ENCODE results near the gene TBC1D22A.

Gene TBC1D22A

DNA sequence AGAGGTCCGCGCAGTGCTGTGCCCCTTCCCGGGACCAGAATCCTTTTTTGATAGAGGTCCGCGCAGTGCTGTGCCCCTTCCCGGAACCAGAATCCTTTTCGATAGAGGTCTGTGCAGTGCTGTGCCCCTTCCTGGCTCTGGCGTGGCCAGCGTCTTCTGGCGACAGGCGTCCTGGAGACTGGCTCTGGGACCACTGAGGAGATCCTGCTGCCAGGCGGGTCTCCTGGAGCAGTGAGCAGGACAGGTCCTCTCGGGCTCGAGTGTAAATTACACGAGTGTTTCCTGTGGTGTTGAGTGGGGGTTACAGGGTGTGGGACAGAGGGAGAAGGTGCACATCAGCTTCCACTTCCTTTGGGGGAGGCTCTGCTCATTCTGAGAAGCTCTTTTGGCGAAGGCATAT, 98.1 kb downstream of the TBC1D22A start:
- no peak for DNase-seq (ENCODE audit: low read depth)

GRCh38 chr22:46861468-46862367, 99.3 kb downstream of the TBC1D22A start:
- no peak for DNase-seq (ENCODE audit: low read depth)

DNA sequence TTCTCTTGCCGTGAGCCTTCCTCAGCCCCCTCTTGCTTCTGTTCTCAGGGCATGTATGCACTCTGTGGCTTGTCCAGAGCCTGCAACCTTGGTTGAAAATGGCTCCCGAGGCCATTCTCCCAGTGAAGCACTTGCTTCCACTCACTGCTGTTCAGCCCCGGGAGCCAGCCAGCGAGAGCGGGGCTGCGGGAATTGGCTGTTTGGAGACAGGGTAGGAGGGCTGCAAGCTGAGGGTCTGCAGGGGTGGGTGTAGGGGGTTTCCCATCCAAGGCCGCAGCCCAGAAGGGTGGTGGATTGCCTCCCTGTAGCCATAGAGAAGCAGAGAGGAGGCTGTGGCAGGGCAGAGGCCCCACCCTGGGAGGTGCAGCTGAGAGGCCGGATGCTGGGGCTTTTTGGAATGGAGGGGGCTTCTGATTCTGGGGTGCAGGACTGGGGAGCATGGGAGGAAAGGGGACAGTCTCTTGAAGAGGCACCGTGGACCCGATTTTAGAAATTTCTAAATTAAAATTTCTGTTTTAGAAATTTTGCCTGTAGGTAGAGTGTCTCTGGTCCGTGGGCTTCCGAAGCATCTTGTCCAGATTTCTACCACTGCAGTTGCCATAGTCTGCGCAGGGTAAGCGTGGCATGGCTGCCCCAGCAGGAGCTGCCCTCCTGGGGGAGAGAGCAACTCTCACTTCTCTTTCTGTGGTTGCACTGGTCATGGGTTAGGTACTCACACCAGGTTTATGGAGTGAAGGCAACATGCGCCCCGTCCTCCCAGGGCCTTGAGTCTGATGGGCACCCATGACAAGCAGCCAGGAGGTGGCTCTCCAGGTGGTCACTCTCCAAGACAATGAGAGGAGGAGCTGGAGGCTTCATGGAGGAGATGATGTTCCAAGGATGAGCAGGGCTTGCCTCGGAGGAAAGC, 100.2 kb downstream of the TBC1D22A start:
- DNase-seq (ENCODE audit: low read depth) = no peak

DNA sequence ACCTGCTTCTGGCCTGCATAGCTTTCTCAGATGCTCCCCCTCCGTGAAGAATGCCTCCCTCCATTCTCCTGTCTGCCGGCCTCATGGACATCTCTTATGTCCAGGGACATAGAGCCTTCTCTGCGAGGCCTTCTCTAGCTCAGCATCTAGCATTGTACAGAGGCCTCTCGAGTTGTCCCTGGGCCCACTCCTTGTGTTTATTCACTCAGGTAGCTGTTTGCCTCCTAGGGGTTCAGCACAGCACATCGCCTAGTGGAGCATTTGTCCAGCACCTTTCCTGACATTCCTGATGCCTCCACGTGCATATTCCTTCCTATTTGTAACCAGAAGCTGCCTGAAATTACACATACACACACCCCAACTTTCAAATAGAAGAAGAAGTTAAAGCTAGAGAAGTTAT, 101.3 kb downstream of the TBC1D22A start:
- DNase-seq (ENCODE audit: low read depth) = no peak

GRCh38 chr22:46864314-46865051, 102.0 kb downstream of the TBC1D22A start:
- no peak for DNase-seq (ENCODE audit: low read depth)

- DNase-seq (ENCODE audit: low read depth) = no peak
Observed at GRCh38 chr22:46865052-46865434, 102.6 kb downstream of the TBC1D22A start.

DNA sequence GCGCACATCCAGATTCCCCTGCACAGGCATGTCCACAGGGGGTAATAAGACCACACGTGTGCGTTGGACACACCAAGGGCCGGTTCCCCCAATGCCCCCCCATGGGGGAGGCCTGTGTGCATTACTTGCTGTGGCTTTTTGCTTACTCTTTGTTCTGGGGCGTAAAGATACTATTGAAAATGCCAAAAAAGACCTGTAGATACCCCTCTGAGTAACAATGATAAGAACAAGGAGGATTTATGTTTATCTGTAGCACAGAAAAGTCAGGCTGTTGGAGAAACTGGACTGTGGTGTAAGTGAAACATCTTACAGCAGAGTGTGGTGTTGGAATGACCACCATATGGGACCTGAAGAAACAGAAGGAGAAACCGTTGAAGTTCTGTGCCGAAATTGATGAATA, 103.2 kb downstream of the TBC1D22A start:
- DNase-seq (ENCODE audit: low read depth) = no peak

- peak; percentile 61 for DNase-seq (ENCODE audit: low read depth)
Observed at GRCh38 chr22:46866591-46866990, 104.1 kb downstream of the TBC1D22A start.

- DNase-seq (ENCODE audit: low read depth) = no peak
Observed at GRCh38 chr22:46867106-46867505, 104.7 kb downstream of the TBC1D22A start.

DNA sequence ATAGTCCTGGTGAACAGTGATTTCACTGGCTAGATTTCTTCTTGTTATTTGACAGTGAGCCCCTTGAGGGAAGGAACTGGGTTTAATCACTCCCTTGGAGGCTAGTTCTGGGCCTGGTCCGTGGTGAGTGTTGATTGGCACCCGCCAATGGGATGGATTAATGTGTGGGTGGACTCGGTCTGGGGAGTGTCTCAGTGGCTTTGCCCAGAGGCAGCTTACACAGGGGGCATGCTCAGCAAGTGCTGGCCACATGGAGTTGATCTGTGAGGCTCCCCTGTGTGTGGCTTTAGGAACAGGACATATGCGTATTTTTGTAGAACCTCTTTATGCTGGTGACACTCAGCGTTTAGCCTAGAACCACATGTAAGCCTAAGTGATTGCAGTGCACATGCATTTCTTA, 106.9 kb downstream of the TBC1D22A start:
- DNase-seq (ENCODE audit: low read depth) = no peak

- no peak for DNase-seq (ENCODE audit: low read depth)
Observed at GRCh38 chr22:46869831-46870441, 107.5 kb downstream of the TBC1D22A start.

GRCh38 chr22:46871826-46872225, 109.4 kb downstream of the TBC1D22A start:
- no peak for DNase-seq (ENCODE audit: low read depth)

DNA sequence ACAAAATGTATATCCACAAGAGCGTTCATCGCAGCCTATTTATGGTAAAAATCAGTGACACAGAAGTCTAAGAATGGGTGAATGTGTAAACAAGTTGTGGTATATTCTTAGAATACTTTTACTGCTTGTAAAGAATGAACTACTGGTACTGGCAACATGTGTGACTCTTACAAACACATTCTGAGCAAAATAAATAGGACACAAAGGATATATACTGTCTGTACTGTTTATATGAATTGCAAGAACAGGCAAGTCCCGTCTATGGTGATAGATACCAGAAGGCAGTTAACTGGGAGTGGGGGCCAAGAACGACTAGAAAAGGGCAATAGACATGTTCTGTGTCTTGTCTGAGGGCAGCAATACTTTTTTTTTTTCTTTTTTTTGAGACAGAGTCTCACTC, 112.6 kb downstream of the TBC1D22A start:
- DNase-seq (ENCODE audit: low read depth) = no peak

- no peak for DNase-seq (ENCODE audit: low read depth)
Observed at GRCh38 chr22:46876357-46876934, 114.0 kb downstream of the TBC1D22A start.

- no peak for DNase-seq (ENCODE audit: low read depth)
Observed at GRCh38 chr22:46878191-46878948, 115.9 kb downstream of the TBC1D22A start.

DNA sequence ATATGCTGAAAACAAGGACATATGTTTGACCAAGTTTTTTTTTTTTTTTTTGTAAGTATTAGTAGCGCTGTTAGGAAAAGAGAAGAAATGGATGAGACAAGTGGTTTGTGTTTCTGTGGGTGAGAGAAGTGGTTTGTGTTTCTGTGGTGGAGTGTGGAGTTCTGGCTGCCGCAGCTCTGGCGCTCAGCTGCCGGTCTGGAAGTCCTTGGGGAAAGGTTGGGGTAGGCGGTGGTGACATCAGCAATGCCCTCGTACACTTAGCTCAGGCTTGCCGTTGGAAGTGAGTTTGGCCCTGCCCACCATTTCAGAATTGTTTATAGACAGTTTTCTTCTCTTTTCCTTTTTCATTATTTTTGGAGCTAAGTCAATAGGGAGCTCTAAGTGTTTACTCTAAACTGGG, 116.6 kb downstream of the TBC1D22A start:
- DNase-seq (ENCODE audit: low read depth) = peak; percentile 24

- no peak for DNase-seq (ENCODE audit: low read depth)
Observed at GRCh38 chr22:46881373-46882118, 119.1 kb downstream of the TBC1D22A start.

- no peak for DNase-seq (ENCODE audit: low read depth)
Observed at GRCh38 chr22:46883092-46883910, 120.9 kb downstream of the TBC1D22A start.

DNA sequence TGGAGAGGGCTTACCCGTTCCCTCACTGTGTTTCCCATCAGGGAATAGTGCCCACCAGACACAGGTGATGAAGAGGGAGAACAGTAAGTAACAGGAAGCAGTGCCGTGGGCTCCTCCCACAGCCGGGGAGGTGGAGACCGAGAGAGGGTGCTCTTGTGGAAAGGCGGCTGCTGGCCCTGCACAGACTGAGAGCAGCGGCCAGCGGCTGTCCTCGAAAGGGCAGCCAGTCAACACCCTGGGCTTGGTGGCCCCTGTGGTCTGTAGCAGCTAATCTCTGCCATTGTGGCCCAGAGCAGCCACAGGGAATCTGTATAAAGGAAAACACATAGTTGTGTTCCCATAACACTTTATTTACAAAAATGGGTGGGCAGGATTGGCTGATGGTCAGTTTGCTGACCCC, 121.9 kb downstream of the TBC1D22A start:
- DNase-seq (ENCODE audit: low read depth) = no peak
